ENCODE measurements around the gene RRP12.
A peak's percentile ranks its signal among the peaks of the same experiment; 100 is the strongest.

Gene RRP12

DNA sequence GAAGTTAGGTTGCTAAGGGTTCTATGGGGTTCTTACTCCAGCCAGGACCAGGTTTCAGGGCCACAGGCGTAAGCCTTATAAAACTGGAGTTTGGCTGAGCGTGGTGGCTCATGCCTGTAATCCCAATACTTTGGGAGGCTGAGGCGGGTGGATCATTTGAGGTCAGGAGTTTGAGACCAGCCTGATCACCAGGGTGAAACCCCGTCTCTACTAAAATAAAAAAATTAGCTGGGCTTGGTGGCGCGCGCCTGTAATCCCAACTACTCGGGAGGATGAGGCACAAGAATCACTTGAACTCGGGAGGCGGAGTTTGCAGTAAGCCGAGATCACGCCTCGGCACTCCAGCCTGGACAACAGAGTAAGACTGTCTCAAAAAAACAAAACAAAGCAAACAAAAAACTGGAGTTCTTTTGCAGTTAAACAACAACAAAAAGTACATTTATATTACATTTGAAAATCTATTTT lies 347 bp upstream of the RRP12 start:
- Histone ChIP-seq H3K27ac (ENCODE audit: low read length, poor library complexity, severe bottlenecking) (no peak overlapping the region), H3K4me2 (ENCODE audit: low read length, poor library complexity, severe bottlenecking) (peak overlapping the region; percentile 6), H4K8ac (ENCODE audit: low read length) (peak overlapping the region; percentile 74), H2AK5ac (ENCODE audit: low read length, severe bottlenecking) (no peak overlapping the region), H3K36me3 (ENCODE audit: control insufficient read depth in 1 of 2, insufficient read depth in 2 of 2, low read depth in 1 of 2, low read length in 2 of 2) (peaks cover 6 to 11% of the 10 kb centered on the region in 2 experiments), H3K14ac (ENCODE audit: low read length in 2 of 2) (no peak overlapping the region), H3K79me1 (replicated peaks; ENCODE audit: low read length, poor library complexity, severe bottlenecking) (peaks cover 8% of the 10 kb centered on the region), H2BK15ac (ENCODE audit: low read depth, poor library complexity, severe bottlenecking) (no peak overlapping the region), H2BK5ac (ENCODE audit: low read depth, low read length, poor library complexity, severe bottlenecking) (no peak overlapping the region), H2AFZ (ENCODE audit: low read depth, low read length) (no peak overlapping the region), H3K27me3 (ENCODE audit: control insufficient read depth in 1 of 2, insufficient read depth in 1 of 2, low read length in 2 of 2) (no peaks in the 10 kb centered on the region), H4K91ac (ENCODE audit: low read length) (no peak overlapping the region), H2BK12ac (ENCODE audit: low read length in 2 of 2) (no peak overlapping the region), H3K4me3 (ENCODE audit: insufficient read depth in 1 of 2, low read depth in 1 of 2, low read length in 2 of 2) (peak overlapping the region in 1 of 2 experiments; percentile 90), H2BK120ac (ENCODE audit: low read depth, low read length) (no peak overlapping the region), H3K23ac (ENCODE audit: low read length in 2 of 2) (no peak overlapping the region), H3K18ac (ENCODE audit: low read depth in 1 of 2, low read length in 2 of 2) (peak overlapping the region; percentile 43 to 87), H3K9me3 (ENCODE audit: control insufficient read depth, low read length) (no peaks in the 10 kb centered on the region), H3K9ac (ENCODE audit: low read length) (peak overlapping the region; percentile 96), H3K4me1 (ENCODE audit: control insufficient read depth, insufficient read depth, low read depth, low read length) (peaks cover 5% of the 10 kb centered on the region), H3K4ac (ENCODE audit: low read depth in 1 of 2, low read length in 2 of 2) (no peak overlapping the region)
- WGBS: 82% methylated on average over 13 of the region's 13 CpGs
- DNase-seq: no peak

DNA sequence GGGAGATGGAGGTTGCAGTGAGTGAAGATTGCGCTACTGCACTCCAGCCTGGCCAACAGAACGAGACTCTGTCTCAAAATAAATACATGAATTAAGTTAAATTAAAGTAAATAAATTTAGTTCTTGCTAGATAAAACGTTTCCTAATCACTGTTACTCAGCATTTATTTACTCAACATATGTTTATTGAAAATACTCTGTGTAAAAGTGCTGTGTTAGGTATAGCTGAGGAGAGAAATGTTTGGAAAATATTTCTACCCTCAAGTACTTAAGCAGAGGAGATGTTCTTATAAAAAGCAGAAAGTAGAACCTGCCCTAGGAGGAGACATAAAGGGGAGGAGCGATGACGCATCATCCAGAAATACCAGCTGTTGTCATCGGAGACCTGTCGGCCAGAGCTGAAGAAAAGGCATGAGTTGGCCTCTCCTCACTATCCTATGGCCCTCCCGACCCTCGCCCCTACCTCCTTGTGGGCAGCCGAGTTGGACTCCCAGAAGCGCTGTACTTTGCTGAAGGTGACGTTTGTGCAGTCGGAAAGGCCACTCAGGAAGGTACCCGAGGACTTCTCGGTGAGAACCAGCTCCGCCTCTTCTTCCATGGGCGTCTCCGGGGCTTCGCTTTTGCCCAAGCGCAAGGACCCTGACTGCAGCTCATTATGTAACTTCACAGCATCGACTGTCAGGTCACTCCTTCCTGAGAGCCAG lies 1.1 kb downstream of the RRP12 start:
- H2BK5ac ChIP-seq (ENCODE audit: low read depth, low read length, poor library complexity, severe bottlenecking): peak overlapping the region; percentile 15
- DNase-seq: peak; percentile 92
- peak overlapping the region; percentile 76 for H2AFZ ChIP-seq (ENCODE audit: low read depth, low read length)
- peak overlapping the region; percentile 19 for H4K8ac ChIP-seq (ENCODE audit: low read length)
- H3K27ac ChIP-seq (ENCODE audit: low read length, poor library complexity, severe bottlenecking): peak overlapping the region; percentile 38
- 19% methylated on average over 18 of the region's 21 CpGs for WGBS
- H3K14ac ChIP-seq (ENCODE audit: low read length in 2 of 2): no peak overlapping the region
- H3K4me3 ChIP-seq (ENCODE audit: insufficient read depth in 1 of 2, low read depth in 1 of 2, low read length in 2 of 2): peak overlapping the region; percentile 90 to 93
- H3K9me3 ChIP-seq (ENCODE audit: control insufficient read depth, low read length): no peaks in the 10 kb centered on the region
- no peak overlapping the region for H2BK12ac ChIP-seq (ENCODE audit: low read length in 2 of 2)
- no peak overlapping the region for H2BK120ac ChIP-seq (ENCODE audit: low read depth, low read length)
- H3K9ac ChIP-seq (ENCODE audit: low read length): peak overlapping the region; percentile 96
- H3K36me3 ChIP-seq (ENCODE audit: control insufficient read depth in 1 of 2, insufficient read depth in 2 of 2, low read depth in 1 of 2, low read length in 2 of 2): peaks cover 18 to 21% of the 10 kb centered on the region in 2 experiments
- H3K18ac ChIP-seq (ENCODE audit: low read depth in 1 of 2, low read length in 2 of 2): peak overlapping the region in 1 of 2 experiments; percentile 11
- H2BK15ac ChIP-seq (ENCODE audit: low read depth, poor library complexity, severe bottlenecking): no peak overlapping the region
- no peaks in the 10 kb centered on the region for H3K27me3 ChIP-seq (ENCODE audit: control insufficient read depth in 1 of 2, insufficient read depth in 1 of 2, low read length in 2 of 2)
- peaks cover 5% of the 10 kb centered on the region for H3K4me1 ChIP-seq (ENCODE audit: control insufficient read depth, insufficient read depth, low read depth, low read length)
- peak overlapping the region; percentile 95 for H3K4me2 ChIP-seq (ENCODE audit: low read length, poor library complexity, severe bottlenecking)
- H3K4ac ChIP-seq (ENCODE audit: low read depth in 1 of 2, low read length in 2 of 2): no peak overlapping the region
- no peak overlapping the region for H3K23ac ChIP-seq (ENCODE audit: low read length in 2 of 2)
- peaks cover 13% of the 10 kb centered on the region for H3K79me1 ChIP-seq (replicated peaks; ENCODE audit: low read length, poor library complexity, severe bottlenecking)
- H2AK5ac ChIP-seq (ENCODE audit: low read length, severe bottlenecking): no peak overlapping the region
- no peak overlapping the region for H4K91ac ChIP-seq (ENCODE audit: low read length)

DNA sequence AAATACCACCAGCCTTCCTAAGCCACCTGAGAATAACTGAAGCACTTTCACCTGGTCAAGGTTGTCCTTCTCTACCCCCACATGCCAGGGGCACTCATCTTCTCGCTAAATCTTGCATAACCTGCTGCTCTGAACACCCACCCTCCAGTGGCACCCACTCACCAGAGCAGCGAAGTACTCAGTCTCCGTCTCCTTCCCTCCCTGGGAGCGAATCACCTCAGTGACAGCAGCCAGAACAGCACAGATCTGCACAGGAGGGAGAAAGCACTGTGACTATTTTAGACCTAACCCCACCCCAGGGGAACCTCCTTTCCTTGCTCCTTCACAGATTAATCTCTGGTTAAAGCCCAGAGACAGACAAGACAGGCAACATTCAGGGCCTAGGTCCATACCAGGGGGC lies 5.1 kb downstream of the RRP12 start:
- Histone ChIP-seq H4K91ac (ENCODE audit: low read length) (no peak overlapping the region), H3K23ac (ENCODE audit: low read length in 2 of 2) (no peak overlapping the region), H3K14ac (ENCODE audit: low read length in 2 of 2) (no peak overlapping the region), H3K4me3 (ENCODE audit: insufficient read depth in 1 of 2, low read depth in 1 of 2, low read length in 2 of 2) (no peak overlapping the region), H3K4ac (ENCODE audit: low read depth in 1 of 2, low read length in 2 of 2) (no peak overlapping the region), H2BK15ac (ENCODE audit: low read depth, poor library complexity, severe bottlenecking) (no peak overlapping the region), H3K4me2 (ENCODE audit: low read length, poor library complexity, severe bottlenecking) (no peak overlapping the region), H3K9me3 (ENCODE audit: control insufficient read depth, low read length) (no peaks in the 10 kb centered on the region), H2BK12ac (ENCODE audit: low read length in 2 of 2) (no peak overlapping the region), H3K27me3 (ENCODE audit: control insufficient read depth in 1 of 2, insufficient read depth in 1 of 2, low read length in 2 of 2) (no peaks in the 10 kb centered on the region), H3K18ac (ENCODE audit: low read depth in 1 of 2, low read length in 2 of 2) (no peak overlapping the region), H3K79me1 (replicated peaks; ENCODE audit: low read length, poor library complexity, severe bottlenecking) (peaks cover 15% of the 10 kb centered on the region), H3K27ac (ENCODE audit: low read length, poor library complexity, severe bottlenecking) (no peak overlapping the region), H2BK120ac (ENCODE audit: low read depth, low read length) (no peak overlapping the region), H3K36me3 (ENCODE audit: control insufficient read depth in 1 of 2, insufficient read depth in 2 of 2, low read depth in 1 of 2, low read length in 2 of 2) (peaks cover 37 to 40% of the 10 kb centered on the region in 2 experiments), H2BK5ac (ENCODE audit: low read depth, low read length, poor library complexity, severe bottlenecking) (no peak overlapping the region), H3K4me1 (ENCODE audit: control insufficient read depth, insufficient read depth, low read depth, low read length) (peaks cover 2% of the 10 kb centered on the region), H2AFZ (ENCODE audit: low read depth, low read length) (no peak overlapping the region), H2AK5ac (ENCODE audit: low read length, severe bottlenecking) (no peak overlapping the region), H4K8ac (ENCODE audit: low read length) (no peak overlapping the region), H3K9ac (ENCODE audit: low read length) (no peak overlapping the region)
- DNase-seq: peak; percentile 37
- WGBS: 83% methylated on average over 4 of the region's 4 CpGs

DNA sequence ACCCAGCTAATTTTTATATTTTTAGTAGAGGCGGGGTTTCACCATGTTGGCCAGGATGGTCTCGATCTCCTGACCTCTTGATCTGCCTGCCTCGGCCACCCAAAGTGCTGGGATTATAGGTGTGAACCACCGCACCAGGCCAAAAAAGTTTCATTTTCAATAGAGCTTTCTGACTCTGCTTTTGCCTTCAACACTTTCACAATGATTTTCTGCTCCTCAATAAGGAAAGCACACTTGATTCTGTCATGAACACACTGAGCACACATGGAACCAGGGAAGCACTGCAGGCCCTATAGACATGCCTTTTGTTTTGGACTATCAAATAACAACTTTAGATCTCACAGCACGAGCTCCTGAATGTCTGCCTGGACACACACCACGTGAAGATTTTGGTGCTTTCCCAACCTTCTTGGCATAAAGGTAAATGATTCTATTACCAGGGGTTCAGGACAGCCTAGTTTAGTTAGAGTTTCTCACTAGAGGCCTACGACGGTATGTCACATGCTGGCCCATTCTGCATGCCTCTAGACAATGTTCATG lies 8.0 kb downstream of the RRP12 start:
- 98% methylated on average over 8 of the region's 8 CpGs for WGBS
- no peak overlapping the region for H2AK5ac ChIP-seq (ENCODE audit: low read length, severe bottlenecking)
- H3K4me3 ChIP-seq (ENCODE audit: insufficient read depth in 1 of 2, low read depth in 1 of 2, low read length in 2 of 2): no peak overlapping the region
- no peaks in the 10 kb centered on the region for H3K27me3 ChIP-seq (ENCODE audit: control insufficient read depth in 1 of 2, insufficient read depth in 1 of 2, low read length in 2 of 2)
- H3K9me3 ChIP-seq (ENCODE audit: control insufficient read depth, low read length): no peaks in the 10 kb centered on the region
- H4K8ac ChIP-seq (ENCODE audit: low read length): no peak overlapping the region
- no peak overlapping the region for H2BK15ac ChIP-seq (ENCODE audit: low read depth, poor library complexity, severe bottlenecking)
- no peak overlapping the region for H2BK5ac ChIP-seq (ENCODE audit: low read depth, low read length, poor library complexity, severe bottlenecking)
- H2BK120ac ChIP-seq (ENCODE audit: low read depth, low read length): no peak overlapping the region
- H3K4me2 ChIP-seq (ENCODE audit: low read length, poor library complexity, severe bottlenecking): no peak overlapping the region
- H3K23ac ChIP-seq (ENCODE audit: low read length in 2 of 2): no peak overlapping the region
- no peak overlapping the region for H3K4ac ChIP-seq (ENCODE audit: low read depth in 1 of 2, low read length in 2 of 2)
- no peak overlapping the region for H2AFZ ChIP-seq (ENCODE audit: low read depth, low read length)
- H3K36me3 ChIP-seq (ENCODE audit: control insufficient read depth in 1 of 2, insufficient read depth in 2 of 2, low read depth in 1 of 2, low read length in 2 of 2): peaks cover 65 to 66% of the 10 kb centered on the region in 2 experiments
- DNase-seq: peak; percentile 29
- no peak overlapping the region for H3K27ac ChIP-seq (ENCODE audit: low read length, poor library complexity, severe bottlenecking)
- H3K79me1 ChIP-seq (replicated peaks; ENCODE audit: low read length, poor library complexity, severe bottlenecking): peaks cover 18% of the 10 kb centered on the region
- H3K4me1 ChIP-seq (ENCODE audit: control insufficient read depth, insufficient read depth, low read depth, low read length): no peaks in the 10 kb centered on the region
- no peak overlapping the region for H4K91ac ChIP-seq (ENCODE audit: low read length)
- H3K18ac ChIP-seq (ENCODE audit: low read depth in 1 of 2, low read length in 2 of 2): no peak overlapping the region
- H2BK12ac ChIP-seq (ENCODE audit: low read length in 2 of 2): no peak overlapping the region
- H3K14ac ChIP-seq (ENCODE audit: low read length in 2 of 2): no peak overlapping the region
- no peak overlapping the region for H3K9ac ChIP-seq (ENCODE audit: low read length)

Data from mesenchymal stem cell (in vitro differentiated cells and primary cell).